Measurements from ENCODE around the gene AMFR. TPM values are rescaled to one million over a fixed set of nuclear protein-coding genes. Genes with fewer than 3 reads are reported as not detected.

Gene AMFR
- total RNA-seq, 1 experiment from 2014 or later = 31.7 TPM

DNA sequence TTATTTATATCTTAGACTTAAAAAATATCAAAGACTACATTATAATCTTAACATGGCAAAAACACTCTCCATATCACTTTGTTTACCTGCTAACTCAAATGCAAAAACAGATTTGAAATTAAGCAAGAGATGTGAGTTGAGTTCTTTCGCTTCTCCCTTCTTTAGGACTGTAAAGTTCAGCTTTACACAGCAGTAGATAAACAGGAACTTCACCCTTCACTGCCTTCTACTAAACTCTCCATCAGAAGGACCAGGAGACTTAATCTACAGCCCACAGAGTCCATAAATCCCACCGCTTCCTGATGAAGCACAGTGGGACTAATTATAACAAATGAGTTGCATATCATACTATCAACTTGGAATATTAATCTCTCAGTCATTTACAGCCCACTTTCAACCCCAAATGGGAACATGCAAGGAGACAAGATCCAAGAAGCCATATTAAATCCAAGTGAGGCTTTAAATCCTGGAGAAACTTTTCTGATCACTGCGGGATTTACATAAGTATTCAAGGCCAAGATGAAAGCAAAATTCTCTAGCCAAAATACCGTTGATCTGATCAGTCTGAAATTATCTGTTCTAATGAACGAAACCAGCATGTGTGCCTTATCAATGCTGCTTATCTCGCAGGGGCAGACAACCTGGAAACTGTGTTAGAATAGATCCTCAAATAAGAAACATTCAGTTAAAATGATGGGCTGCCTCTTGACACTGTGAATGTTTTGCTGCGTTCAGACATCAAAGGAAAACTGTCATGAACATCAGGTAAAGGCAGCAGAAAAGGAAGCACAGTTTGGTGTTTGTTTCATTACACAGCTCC is 1.6 kb downstream of the AMFR start:
- POLR2A ChIA-PET = no interaction called here
- Mint-ChIP-seq H3K9me3 (no peaks in the 10 kb centered on the region), H3K27me3 (ENCODE audit: low read depth) (peaks cover 14% of the 10 kb centered on the region), H3K4me1 (peaks cover 42% of the 10 kb centered on the region), H3K27ac (no peak overlapping the region), H3K4me3 (peak overlapping the region; percentile 97), H3K36me3 (no peaks in the 10 kb centered on the region)
- no peak for ATAC-seq
- DNase-seq (ENCODE audit: low spot score) = no peak
- TF ChIP-seq MXD4 (CRISPR knock-in tag; IDR thresholded peaks at IDR 0.05; ENCODE audit: borderline replicate concordance) (no peak), ZNF671 (CRISPR knock-in tag; IDR thresholded peaks at IDR 0.05) (no peak), GRHL2 (CRISPR knock-in tag; IDR thresholded peaks at IDR 0.05; ENCODE audit: insufficient replicate concordance, severe bottlenecking) (no peak), JAZF1 (CRISPR knock-in tag; IDR thresholded peaks at IDR 0.05) (no peak)
- TF ChIP-seq, protein P1, sequence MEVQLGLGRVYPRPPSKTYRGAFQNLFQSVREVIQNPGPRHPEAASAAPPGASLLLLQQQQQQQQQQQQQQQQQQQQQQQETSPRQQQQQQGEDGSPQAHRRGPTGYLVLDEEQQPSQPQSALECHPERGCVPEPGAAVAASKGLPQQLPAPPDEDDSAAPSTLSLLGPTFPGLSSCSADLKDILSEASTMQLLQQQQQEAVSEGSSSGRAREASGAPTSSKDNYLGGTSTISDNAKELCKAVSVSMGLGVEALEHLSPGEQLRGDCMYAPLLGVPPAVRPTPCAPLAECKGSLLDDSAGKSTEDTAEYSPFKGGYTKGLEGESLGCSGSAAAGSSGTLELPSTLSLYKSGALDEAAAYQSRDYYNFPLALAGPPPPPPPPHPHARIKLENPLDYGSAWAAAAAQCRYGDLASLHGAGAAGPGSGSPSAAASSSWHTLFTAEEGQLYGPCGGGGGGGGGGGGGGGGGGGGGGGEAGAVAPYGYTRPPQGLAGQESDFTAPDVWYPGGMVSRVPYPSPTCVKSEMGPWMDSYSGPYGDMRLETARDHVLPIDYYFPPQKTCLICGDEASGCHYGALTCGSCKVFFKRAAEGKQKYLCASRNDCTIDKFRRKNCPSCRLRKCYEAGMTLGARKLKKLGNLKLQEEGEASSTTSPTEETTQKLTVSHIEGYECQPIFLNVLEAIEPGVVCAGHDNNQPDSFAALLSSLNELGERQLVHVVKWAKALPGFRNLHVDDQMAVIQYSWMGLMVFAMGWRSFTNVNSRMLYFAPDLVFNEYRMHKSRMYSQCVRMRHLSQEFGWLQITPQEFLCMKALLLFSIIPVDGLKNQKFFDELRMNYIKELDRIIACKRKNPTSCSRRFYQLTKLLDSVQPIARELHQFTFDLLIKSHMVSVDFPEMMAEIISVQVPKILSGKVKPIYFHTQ (CRISPR knock-in tag; IDR thresholded peaks at IDR 0.05) = no peak
- CTCF ChIA-PET = interaction anchor here (1.0 to 1.2 kb wide), 2 partner anchors 62 to 67 kb away, joined by 3 read pairs; no protein-coding TSS in a partner anchor

GRCh38 chr16:56422896-56423441 is 2.4 kb downstream of the AMFR start:
- peaks cover 42% of the 10 kb centered on the region for H3K4me1 Mint-ChIP-seq
- H3K4me3 Mint-ChIP-seq = peak overlapping the region; percentile 42
- no peak overlapping the region for H3K27ac Mint-ChIP-seq
- H3K27me3 Mint-ChIP-seq (ENCODE audit: low read depth) = peaks cover 14% of the 10 kb centered on the region
- ChIA-PET POLR2A (no interaction called here), CTCF (interaction anchor here (1.4 kb wide), 1 partner anchor 67 kb away, joined by 3 read pairs; no protein-coding TSS in a partner anchor)
- ATAC-seq (no peak), DNase-seq (ENCODE audit: low spot score) (no peak)
- TF ChIP-seq NR2C2 (CRISPR knock-in tag; IDR thresholded peaks at IDR 0.05) (no peak), NFATC4 (CRISPR knock-in tag; IDR thresholded peaks at IDR 0.05) (no peak), MXD4 (CRISPR knock-in tag; IDR thresholded peaks at IDR 0.05; ENCODE audit: borderline replicate concordance) (no peak), SP1 (CRISPR knock-in tag; conservative IDR thresholded peaks at IDR 0.05) (no peak), MYBL2 (CRISPR knock-in tag; IDR thresholded peaks at IDR 0.05) (no peak), CBFB (CRISPR knock-in tag; IDR thresholded peaks at IDR 0.05; ENCODE audit: low read depth) (no peak), ETV6 (CRISPR knock-in tag; IDR thresholded peaks at IDR 0.05) (no peak)
- no peaks in the 10 kb centered on the region for H3K36me3 Mint-ChIP-seq
- H3K9me3 Mint-ChIP-seq = no peaks in the 10 kb centered on the region

DNA sequence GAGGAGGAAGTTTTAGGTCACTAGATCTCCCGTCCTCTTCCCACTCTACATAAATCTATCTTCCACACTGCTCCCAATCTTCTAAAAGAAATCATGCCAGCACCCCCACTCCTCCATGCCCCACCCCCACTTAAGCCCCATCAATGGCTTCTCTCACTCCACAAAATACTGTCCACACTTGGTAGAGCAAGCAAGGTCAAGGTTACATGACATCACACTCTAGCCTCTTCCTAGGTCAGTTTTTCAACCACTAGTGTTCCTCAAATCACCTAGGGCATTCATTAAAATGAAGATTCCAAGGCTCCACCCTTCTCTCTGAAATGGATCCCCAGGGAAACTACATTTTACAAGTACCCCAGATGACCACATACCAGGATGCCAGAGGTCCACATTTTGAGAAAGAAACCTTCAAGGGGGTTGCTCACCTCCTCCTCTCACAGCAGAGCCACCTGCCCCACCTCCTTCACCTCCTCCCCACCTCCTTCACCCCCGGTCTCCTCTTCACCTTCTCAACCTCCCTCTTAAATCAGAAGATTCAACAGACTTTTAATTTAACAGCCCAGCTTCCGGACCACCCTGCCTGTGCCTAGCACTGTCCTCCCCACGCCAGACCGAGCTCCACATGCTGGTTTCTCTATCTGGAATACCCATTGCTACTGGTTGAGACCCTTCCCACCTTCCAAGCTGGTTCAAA is 3.2 kb downstream of the AMFR start:
- no peak for TF ChIP-seq SMAD4 (CRISPR knock-in tag; IDR thresholded peaks at IDR 0.05)
- TF ChIP-seq ZNF317 (CRISPR knock-in tag; IDR thresholded peaks at IDR 0.05; ENCODE audit: borderline replicate concordance, low read depth) = no peak
- no peak for TF ChIP-seq RORB (CRISPR knock-in tag; IDR thresholded peaks at IDR 0.05)
- TF ChIP-seq ETV6 (CRISPR knock-in tag; IDR thresholded peaks at IDR 0.05) = no peak
- TF ChIP-seq, protein P2, sequence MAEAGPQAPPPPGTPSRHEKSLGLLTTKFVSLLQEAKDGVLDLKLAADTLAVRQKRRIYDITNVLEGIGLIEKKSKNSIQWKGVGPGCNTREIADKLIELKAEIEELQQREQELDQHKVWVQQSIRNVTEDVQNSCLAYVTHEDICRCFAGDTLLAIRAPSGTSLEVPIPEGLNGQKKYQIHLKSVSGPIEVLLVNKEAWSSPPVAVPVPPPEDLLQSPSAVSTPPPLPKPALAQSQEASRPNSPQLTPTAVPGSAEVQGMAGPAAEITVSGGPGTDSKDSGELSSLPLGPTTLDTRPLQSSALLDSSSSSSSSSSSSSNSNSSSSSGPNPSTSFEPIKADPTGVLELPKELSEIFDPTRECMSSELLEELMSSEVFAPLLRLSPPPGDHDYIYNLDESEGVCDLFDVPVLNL (CRISPR knock-in tag; IDR thresholded peaks at IDR 0.05; ENCODE audit: borderline replicate concordance, low read depth) = no peak
- no peak for TF ChIP-seq TCF7 (CRISPR knock-in tag; IDR thresholded peaks at IDR 0.05; ENCODE audit: low read depth)
- TF ChIP-seq NFATC4 (CRISPR knock-in tag; IDR thresholded peaks at IDR 0.05) = no peak
- TF ChIP-seq ZSCAN18 (CRISPR knock-in tag; IDR thresholded peaks at IDR 0.05) = no peak
- TF ChIP-seq, protein P3, sequence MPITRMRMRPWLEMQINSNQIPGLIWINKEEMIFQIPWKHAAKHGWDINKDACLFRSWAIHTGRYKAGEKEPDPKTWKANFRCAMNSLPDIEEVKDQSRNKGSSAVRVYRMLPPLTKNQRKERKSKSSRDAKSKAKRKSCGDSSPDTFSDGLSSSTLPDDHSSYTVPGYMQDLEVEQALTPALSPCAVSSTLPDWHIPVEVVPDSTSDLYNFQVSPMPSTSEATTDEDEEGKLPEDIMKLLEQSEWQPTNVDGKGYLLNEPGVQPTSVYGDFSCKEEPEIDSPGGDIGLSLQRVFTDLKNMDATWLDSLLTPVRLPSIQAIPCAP (CRISPR knock-in tag; IDR thresholded peaks at IDR 0.05) = no peak
- TF ChIP-seq PREB (CRISPR knock-in tag; IDR thresholded peaks at IDR 0.05; ENCODE audit: borderline replicate concordance) = no peak
- no peak for TF ChIP-seq SMAD3 (CRISPR knock-in tag; IDR thresholded peaks at IDR 0.05; ENCODE audit: borderline replicate concordance)
- no peak for TF ChIP-seq ELF4 (CRISPR knock-in tag; IDR thresholded peaks at IDR 0.05; ENCODE audit: low read depth)
- no peak for TF ChIP-seq ZNF219 (CRISPR knock-in tag; IDR thresholded peaks at IDR 0.05; ENCODE audit: borderline replicate concordance)
- no peak for TF ChIP-seq CREB1 (CRISPR knock-in tag; IDR thresholded peaks at IDR 0.05)
- ATAC-seq (no peak), DNase-seq (ENCODE audit: low spot score) (no peak)
- no peaks in the 10 kb centered on the region for H3K9me3 Mint-ChIP-seq
- peaks cover 42% of the 10 kb centered on the region for H3K4me1 Mint-ChIP-seq
- H3K27ac Mint-ChIP-seq = no peak overlapping the region
- H3K27me3 Mint-ChIP-seq (ENCODE audit: low read depth) = peaks cover 14% of the 10 kb centered on the region
- H3K36me3 Mint-ChIP-seq = no peaks in the 10 kb centered on the region
- CTCF ChIA-PET = interaction anchor here (1.4 kb wide), 1 partner anchor 66 kb away, joined by 3 read pairs; no protein-coding TSS in a partner anchor
- H3K4me3 Mint-ChIP-seq = no peak overlapping the region
- POLR2A ChIA-PET = no interaction called here

Measured in WTC11 (cell line).